GM11168 (cell line): ENCODE measurements around the gene METTL22.

ENCODE experiments used
- in situ Hi-C: fragments of 300-500 bp; cut with MboI; formaldehyde crosslinking; loops from one replicate; pipeline ENCODE4 v1.12.0; 2022; ENCODE audit warnings: low sequenced_read_pairs; ENCODE audit not compliant: unreplicated experiment

Gene METTL22

GRCh38 chr16:8590811-8591210 lies 30.7 kb upstream of the METTL22 start:
- in situ Hi-C loops: no loop called here

GRCh38 chr16:8591451-8591850 lies 30.0 kb upstream of the METTL22 start:
- in situ Hi-C loops: no loop called here

- in situ Hi-C loops: no loop called here
Observed at GRCh38 chr16:8594149-8594666, 27.3 kb upstream of the METTL22 start.

GRCh38 chr16:8595783-8596182 lies 25.7 kb upstream of the METTL22 start:
- in situ Hi-C loops: no loop called here

GRCh38 chr16:8596581-8596980 lies 24.9 kb upstream of the METTL22 start:
- in situ Hi-C loops: no loop called here

- in situ Hi-C loops: no loop called here
Observed at GRCh38 chr16:8600144-8600775, 21.2 kb upstream of the METTL22 start.

- in situ Hi-C loops: no loop called here
Observed at GRCh38 chr16:8605554-8605953, 15.9 kb upstream of the METTL22 start.

GRCh38 chr16:8607214-8607613 lies 14.3 kb upstream of the METTL22 start:
- in situ Hi-C loops: no loop called here

GRCh38 chr16:8611122-8611521 lies 10.4 kb upstream of the METTL22 start:
- in situ Hi-C loops: no loop called here

GRCh38 chr16:8611886-8612600 lies 9.5 kb upstream of the METTL22 start:
- in situ Hi-C loops: no loop called here

GRCh38 chr16:8614435-8615029 lies 7.0 kb upstream of the METTL22 start:
- in situ Hi-C loops: no loop called here

- in situ Hi-C loops: no loop called here
Observed at GRCh38 chr16:8619671-8620370, 1.7 kb upstream of the METTL22 start.

- in situ Hi-C loops: no loop called here
Observed at GRCh38 chr16:8620535-8620934, 963 bp upstream of the METTL22 start.

- in situ Hi-C loops: no loop called here
Observed at GRCh38 chr16:8621222-8621571, 301 bp upstream of the METTL22 start.

GRCh38 chr16:8622315-8622656 lies 788 bp downstream of the METTL22 start:
- in situ Hi-C loops: no loop called here

GRCh38 chr16:8623634-8624033 lies 2.1 kb downstream of the METTL22 start:
- in situ Hi-C loops: no loop called here

GRCh38 chr16:8625491-8626087 lies 4.1 kb downstream of the METTL22 start:
- in situ Hi-C loops: no loop called here

GRCh38 chr16:8626946-8627345 lies 5.4 kb downstream of the METTL22 start:
- in situ Hi-C loops: no loop called here

GRCh38 chr16:8627456-8627855 lies 6.0 kb downstream of the METTL22 start:
- in situ Hi-C loops: no loop called here

- in situ Hi-C loops: no loop called here
Observed at GRCh38 chr16:8628981-8629725, 7.7 kb downstream of the METTL22 start.
